Measurements from ENCODE around the gene SATL1.
"Not testable (repeated sequence)": the region's sequence is repeated elsewhere in the genome, so short reads cannot be mapped to it uniquely, and the experiment has no call there.

The SATL1 gene

GRCh38 chrX:85109235-85109634 lies 134.3 kb downstream of the SATL1 start:
- DNase-seq (ENCODE audit: low read depth), result peak; percentile 18
- H3K4me3 ChIP-seq (ENCODE audit: low read depth, low read length), result no peak overlapping the region
- TF ChIP-seq, protein P1, sequence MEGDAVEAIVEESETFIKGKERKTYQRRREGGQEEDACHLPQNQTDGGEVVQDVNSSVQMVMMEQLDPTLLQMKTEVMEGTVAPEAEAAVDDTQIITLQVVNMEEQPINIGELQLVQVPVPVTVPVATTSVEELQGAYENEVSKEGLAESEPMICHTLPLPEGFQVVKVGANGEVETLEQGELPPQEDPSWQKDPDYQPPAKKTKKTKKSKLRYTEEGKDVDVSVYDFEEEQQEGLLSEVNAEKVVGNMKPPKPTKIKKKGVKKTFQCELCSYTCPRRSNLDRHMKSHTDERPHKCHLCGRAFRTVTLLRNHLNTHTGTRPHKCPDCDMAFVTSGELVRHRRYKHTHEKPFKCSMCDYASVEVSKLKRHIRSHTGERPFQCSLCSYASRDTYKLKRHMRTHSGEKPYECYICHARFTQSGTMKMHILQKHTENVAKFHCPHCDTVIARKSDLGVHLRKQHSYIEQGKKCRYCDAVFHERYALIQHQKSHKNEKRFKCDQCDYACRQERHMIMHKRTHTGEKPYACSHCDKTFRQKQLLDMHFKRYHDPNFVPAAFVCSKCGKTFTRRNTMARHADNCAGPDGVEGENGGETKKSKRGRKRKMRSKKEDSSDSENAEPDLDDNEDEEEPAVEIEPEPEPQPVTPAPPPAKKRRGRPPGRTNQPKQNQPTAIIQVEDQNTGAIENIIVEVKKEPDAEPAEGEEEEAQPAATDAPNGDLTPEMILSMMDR (conservative IDR thresholded peaks at IDR 0.05; ENCODE audit: low read depth, low read length), result peak; percentile 47

- no peak overlapping the region for H3K4me3 ChIP-seq (ENCODE audit: low read depth, low read length)
- TF ChIP-seq, protein P1 (conservative IDR thresholded peaks at IDR 0.05; ENCODE audit: low read depth, low read length), result no peak
- no peak for DNase-seq (ENCODE audit: low read depth)
These were observed 135.4 kb downstream of the SATL1 start for GRCh38 chrX:85108165-85108564.

DNA sequence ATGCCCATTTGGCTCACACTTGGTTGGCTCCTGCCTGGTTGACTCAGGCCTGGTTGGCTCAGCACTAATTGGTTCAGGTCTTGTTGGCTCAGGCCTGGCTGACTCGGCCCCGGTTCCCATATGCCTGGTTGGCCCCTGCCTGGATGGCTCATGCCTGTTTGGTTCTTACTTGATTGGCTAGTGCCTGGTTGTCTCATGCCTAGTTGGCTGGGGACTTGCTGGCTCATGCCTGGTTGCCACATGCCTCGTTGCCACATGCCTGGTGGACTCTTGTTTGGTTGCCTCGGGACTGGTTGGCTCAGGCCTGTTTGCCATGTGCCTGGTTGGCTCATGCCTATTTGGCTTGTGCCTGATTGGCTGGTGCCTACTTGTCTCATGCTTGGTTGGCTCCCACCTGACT lies 136.2 kb downstream of the SATL1 start:
- DNase-seq (ENCODE audit: low read depth), result no peak
- H3K4me3 ChIP-seq (ENCODE audit: low read depth, low read length), result no peak overlapping the region
- TF ChIP-seq, protein P1 (conservative IDR thresholded peaks at IDR 0.05; ENCODE audit: low read depth, low read length), result no peak

- no peak for DNase-seq (ENCODE audit: low read depth)
- no peak overlapping the region for H3K4me3 ChIP-seq (ENCODE audit: low read depth, low read length)
- TF ChIP-seq, protein P1 (conservative IDR thresholded peaks at IDR 0.05; ENCODE audit: low read depth, low read length), result no peak
These were observed 154.2 kb downstream of the SATL1 start for GRCh38 chrX:85089321-85089840.

GRCh38 chrX:85084770-85085393 lies 158.7 kb downstream of the SATL1 start:
- H3K4me3 ChIP-seq (ENCODE audit: low read depth, low read length), result no peak overlapping the region
- TF ChIP-seq, protein P1 (conservative IDR thresholded peaks at IDR 0.05; ENCODE audit: low read depth, low read length), result peak; percentile 73
- DNase-seq (ENCODE audit: low read depth), result peak; percentile 57

GRCh38 chrX:85077247-85077646 lies 166.3 kb downstream of the SATL1 start:
- H3K4me3 ChIP-seq (ENCODE audit: low read depth, low read length); DNase-seq (ENCODE audit: low read depth): not testable (repeated sequence)

DNA sequence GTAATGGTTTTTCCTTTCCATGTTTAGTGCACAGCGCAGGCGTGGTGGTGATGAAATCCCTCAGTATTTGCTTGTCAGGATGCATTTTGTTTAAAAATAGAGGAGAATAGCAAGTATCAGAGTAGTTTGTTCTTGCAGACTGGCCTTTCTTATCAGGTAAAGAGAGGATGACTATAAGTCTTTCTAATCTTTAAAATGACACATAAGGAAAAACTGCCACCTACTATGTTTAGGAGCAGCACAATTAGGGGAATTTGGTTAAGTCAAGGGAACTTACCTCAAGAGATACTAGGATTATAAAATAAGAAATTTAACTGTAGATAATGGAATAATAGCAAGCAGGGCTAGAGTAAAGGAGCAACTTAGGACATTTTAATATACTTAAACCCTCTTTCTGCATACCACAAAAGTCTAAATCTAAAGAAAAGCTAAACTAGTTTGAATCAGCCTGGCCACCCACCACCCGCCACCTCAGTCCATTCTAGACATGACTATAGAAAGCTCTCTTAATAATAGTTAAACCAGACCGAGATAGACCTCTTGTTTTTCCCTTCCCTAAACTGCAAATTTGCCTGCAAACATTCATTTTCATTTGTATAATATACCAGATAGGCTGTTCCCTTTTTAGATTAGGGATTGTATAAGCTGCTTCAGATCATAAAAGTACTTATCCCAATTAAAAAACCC lies 177.9 kb downstream of the SATL1 start:
- TF ChIP-seq, protein P1 (conservative IDR thresholded peaks at IDR 0.05; ENCODE audit: low read depth, low read length), result no peak
- no peak overlapping the region for H3K4me3 ChIP-seq (ENCODE audit: low read depth, low read length)

More for the DNA sequence above, 177.9 kb downstream of the SATL1 start:
- no peak for DNase-seq (ENCODE audit: low read depth)
